Tibial nerve (tissue), 4 donors: Measurements from ENCODE around the gene SORCS2.

Experiments
- CTCF ChIP-seq, 5 experiments: fragments of 200-600 bp in 3 of 5; fragments of 450-650 bp in 2 of 5; sonication (generic) in 3 of 5; IDR thresholded peaks; one replicate each; pipeline ENCODE4 v1.5.1; 2016 to 2019; ENCODE audit warnings: antibody characterized with exemption in 5 of 5, mild to moderate bottlenecking in 3 of 5, moderate library complexity in 2 of 5
- EP300 ChIP-seq, 2 donors: sonication (generic); formaldehyde crosslinking; IDR thresholded peaks; one replicate each; pipeline ENCODE4 v1.6.1; 2017; ENCODE audit warnings: antibody characterized with exemption in 2 of 2, mild to moderate bottlenecking in 1 of 2
- POLR2A ChIP-seq, 2 donors: fragments of 450-650 bp; IDR thresholded peaks; one replicate each; pipeline ENCODE4 v1.6.1; 2017; ENCODE audit warnings: antibody characterized with exemption in 2 of 2, mild to moderate bottlenecking in 2 of 2, moderate library complexity in 2 of 2

- no peak for TF ChIP-seq CTCF (IDR thresholded peaks at IDR 0.05)
- no peak for TF ChIP-seq EP300 (IDR thresholded peaks at IDR 0.05)
- no peak for TF ChIP-seq POLR2A (IDR thresholded peaks at IDR 0.05)
Observed at GRCh38 chr4:7286798-7287197, 94.5 kb downstream of the SORCS2 start.
